Neutrophil (primary cell): ENCODE results near the gene RNASE12.

Experiments
- H3K27ac ChIP-seq: fragments of 200-600 bp; sonication (generic); 2 replicates; pipeline ENCODE4 v1.5.1; 2016; ENCODE audit warnings: mild to moderate bottlenecking, moderate library complexity
- H3K27me3 ChIP-seq: fragments of 200-600 bp; sonication (generic); 2 replicates; pipeline ENCODE4 v1.6.0; 2016; ENCODE audit warnings: mild to moderate bottlenecking
- H3K36me3 ChIP-seq: fragments of 200-600 bp; sonication (generic); 2 replicates; pipeline ENCODE4 v1.5.1; 2017
- H3K4me1 ChIP-seq, 2 experiments: fragments of 200-600 bp in 1 of 2; sonication (generic) in 1 of 2; 1 replicate in 1 of 2; 2 replicates in 1 of 2; pipeline versions ENCODE4 v1.5.1 to v1.6.1; 2013 to 2016; ENCODE audit warnings: low read depth in 1 of 2, low read length in 1 of 2, mild to moderate bottlenecking in 1 of 2, moderate library complexity in 1 of 2; ENCODE audit not compliant: control insufficient read depth in 1 of 2, insufficient read depth in 1 of 2
- H3K4me3 ChIP-seq, 2 experiments: fragments of 200-600 bp in 1 of 2; sonication (generic) in 1 of 2; 1 replicate in 1 of 2; 2 replicates in 1 of 2; pipeline ENCODE4 v1.5.1; 2013 to 2016; ENCODE audit warnings: low read depth in 1 of 2, low read length in 1 of 2, mild to moderate bottlenecking in 1 of 2, moderate library complexity in 1 of 2
- H3K9me3 ChIP-seq: fragments of 200-600 bp; sonication (generic); 2 replicates; pipeline ENCODE4 v1.5.1; 2016
- CTCF ChIP-seq: fragments of 200-600 bp; sonication (generic); IDR thresholded peaks from 2 replicates; pipeline ENCODE4 v1.5.1; 2016; ENCODE audit warnings: antibody characterized with exemption

RNASE12 gene

DNA sequence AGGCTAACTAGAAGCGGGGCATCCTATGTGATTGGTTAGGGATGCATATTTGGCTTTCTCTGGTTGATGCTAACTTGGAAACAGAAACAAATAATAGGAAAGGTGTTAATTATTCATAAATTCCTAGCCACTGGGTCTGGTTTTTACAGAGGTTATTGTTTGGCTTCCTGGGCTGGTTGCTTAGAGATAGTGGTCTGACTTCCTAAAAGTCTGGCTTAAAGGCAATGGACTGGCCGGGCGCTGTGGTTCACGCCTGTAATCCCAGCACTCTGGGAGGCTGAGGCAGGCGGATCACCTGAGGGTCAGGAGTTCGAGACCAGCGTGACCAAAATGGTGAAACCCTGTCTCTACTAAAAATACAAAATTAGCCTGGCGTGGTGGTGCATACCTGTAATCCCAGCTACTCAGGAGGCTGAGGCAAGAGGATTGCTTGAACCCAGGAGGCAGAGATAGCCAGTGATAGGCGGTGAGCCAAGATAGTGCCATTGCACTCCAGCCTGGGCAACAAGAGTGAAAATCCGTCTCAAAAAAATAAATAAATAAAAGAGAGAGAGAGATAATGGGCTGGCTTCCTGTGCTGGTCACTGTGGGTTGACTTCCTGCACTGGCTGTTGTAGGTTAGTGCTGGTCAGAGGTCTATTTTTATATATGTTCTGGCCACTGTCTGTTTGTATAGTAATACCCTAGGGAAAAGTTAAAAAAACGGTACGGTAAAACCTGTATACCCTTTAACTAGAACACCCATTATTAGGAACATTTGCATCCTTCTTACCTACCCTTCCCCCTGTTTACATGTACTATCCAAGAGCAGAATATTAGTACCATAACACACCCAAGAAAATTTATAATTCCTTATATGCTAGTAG is 26.2 kb upstream of the RNASE12 start:
- Histone ChIP-seq H3K4me3 (no peak overlapping the region), H3K36me3 (no peaks in the 10 kb centered on the region), H3K9me3 (no peaks in the 10 kb centered on the region), H3K27ac (no peak overlapping the region), H3K27me3 (peaks cover 19% of the 10 kb centered on the region), H3K4me1 (peaks cover 25 to 33% of the 10 kb centered on the region in 2 experiments)
- TF ChIP-seq CTCF, result no peak

DNA sequence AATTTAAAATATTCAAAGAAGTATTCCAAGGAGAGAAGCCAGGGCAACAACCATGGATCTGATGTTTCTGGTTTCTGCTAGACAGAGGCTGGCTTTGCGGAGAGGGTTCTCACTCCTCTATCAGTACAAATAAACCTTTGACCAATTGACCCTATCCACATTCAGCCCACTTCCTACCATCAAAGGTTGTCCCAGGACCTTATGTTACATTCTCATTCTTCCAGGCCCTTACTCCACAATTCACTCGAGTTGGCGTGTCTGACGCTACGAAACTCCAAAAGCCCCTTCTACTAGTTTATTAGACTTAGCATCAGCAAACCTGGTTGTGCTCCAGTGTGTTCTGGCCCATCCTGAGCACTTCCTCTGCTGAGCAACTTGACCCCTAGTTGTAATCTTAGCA is 24.8 kb upstream of the RNASE12 start:
- peaks cover 25 to 38% of the 10 kb centered on the region in 2 experiments for H3K4me1 ChIP-seq
- H3K27ac ChIP-seq, result no peak overlapping the region

GRCh38 chr14:20614038-20614840 is 23.1 kb upstream of the RNASE12 start:
- Histone ChIP-seq H3K36me3 (no peaks in the 10 kb centered on the region), H3K4me1 (peaks cover 41 to 55% of the 10 kb centered on the region in 2 experiments), H3K4me3 (peak overlapping the region in 1 of 2 experiments; percentile 37), H3K9me3 (no peaks in the 10 kb centered on the region), H3K27ac (no peak overlapping the region), H3K27me3 (peaks cover 45% of the 10 kb centered on the region)
- TF ChIP-seq CTCF, result no peak

More for the DNA sequence above, 24.8 kb upstream of the RNASE12 start:
- Histone ChIP-seq H3K36me3 (no peaks in the 10 kb centered on the region), H3K4me3 (no peak overlapping the region), H3K27me3 (peaks cover 30% of the 10 kb centered on the region), H3K9me3 (no peaks in the 10 kb centered on the region)
- TF ChIP-seq CTCF, result no peak

DNA sequence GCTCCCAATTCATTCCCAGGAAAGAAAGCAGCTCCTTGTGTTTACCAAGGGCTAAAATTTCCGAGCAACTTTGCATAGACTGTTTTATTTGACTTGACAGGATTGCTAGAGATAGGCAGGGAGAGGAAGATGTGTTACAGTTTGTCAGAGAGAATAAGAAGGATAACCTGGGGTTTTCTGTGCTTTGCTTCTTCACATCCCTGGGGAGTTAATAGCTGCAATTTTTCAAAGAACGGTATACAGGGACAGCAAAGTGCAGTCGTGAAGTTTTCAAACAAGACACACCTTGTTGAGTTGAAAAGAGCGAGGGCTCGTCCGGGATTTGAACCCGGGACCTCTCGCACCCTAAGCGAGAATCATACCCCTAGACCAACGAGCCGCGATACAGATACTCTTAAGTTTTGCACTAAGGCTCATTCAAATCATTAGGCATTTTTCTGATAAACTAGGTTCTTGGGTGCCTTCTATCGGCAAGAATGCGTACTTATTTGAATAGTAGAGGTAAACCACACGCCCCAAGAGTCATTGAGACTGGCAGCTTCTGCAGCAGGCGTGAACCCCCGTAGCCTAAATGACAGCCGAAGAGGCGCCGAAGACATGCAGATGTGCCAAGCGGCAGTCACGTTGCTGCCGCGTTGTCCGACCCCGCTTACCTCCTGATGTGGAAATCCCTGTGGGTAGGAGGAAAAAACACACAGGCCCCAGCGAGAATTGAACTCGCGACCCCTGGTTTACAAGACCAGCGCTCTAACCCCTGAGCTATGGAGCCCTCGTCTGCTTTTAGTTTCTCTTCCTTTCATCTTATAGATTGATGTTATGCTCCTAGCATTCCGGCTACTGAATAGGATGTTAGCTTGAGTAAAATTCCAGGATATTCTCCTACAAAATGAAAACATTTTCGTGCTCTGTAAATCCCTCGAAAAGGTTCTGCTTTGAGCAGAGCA is 22.2 kb upstream of the RNASE12 start:
- Histone ChIP-seq H3K9me3 (no peaks in the 10 kb centered on the region), H3K4me3 (peak overlapping the region in 1 of 2 experiments; percentile 37), H3K27ac (no peak overlapping the region), H3K36me3 (no peaks in the 10 kb centered on the region), H3K4me1 (peaks cover 38 to 53% of the 10 kb centered on the region in 2 experiments), H3K27me3 (peaks cover 45% of the 10 kb centered on the region)
- TF ChIP-seq CTCF, result no peak

- Histone ChIP-seq H3K4me1 (peaks cover 31 to 46% of the 10 kb centered on the region in 2 experiments), H3K36me3 (no peaks in the 10 kb centered on the region), H3K4me3 (no peak overlapping the region), H3K27ac (no peak overlapping the region), H3K27me3 (peaks cover 45% of the 10 kb centered on the region), H3K9me3 (no peaks in the 10 kb centered on the region)
- no peak for TF ChIP-seq CTCF
Observed at GRCh38 chr14:20612403-20612802, 21.2 kb upstream of the RNASE12 start.
